Fibroblast of lung (primary cell): ENCODE data around the gene GCAT.

Experiments
- EZH2 ChIP-seq: IDR thresholded peaks from 2 replicates; pipeline ENCODE4 v1.5.1; 2012; ENCODE audit warnings: low read length, control low read depth, mild to moderate bottlenecking; ENCODE audit errors: missing control alignments
- TF ChIP-seq, protein P1 (sequence below), 2 donors: IDR thresholded peaks in 1 of 2; conservative IDR thresholded peaks in 1 of 2; 1 replicate in 1 of 2; 2 replicates in 1 of 2; pipeline ENCODE4 v1.5.1; 2011 to 2012; ENCODE audit warnings: low read length in 2 of 2, control low read depth in 1 of 2, inconsistent platforms in 1 of 2, low read depth in 1 of 2, mild to moderate bottlenecking in 1 of 2

GRCh38 chr22:37804352-37804880 is 3.3 kb upstream of the GCAT start:
- TF ChIP-seq, protein P1, sequence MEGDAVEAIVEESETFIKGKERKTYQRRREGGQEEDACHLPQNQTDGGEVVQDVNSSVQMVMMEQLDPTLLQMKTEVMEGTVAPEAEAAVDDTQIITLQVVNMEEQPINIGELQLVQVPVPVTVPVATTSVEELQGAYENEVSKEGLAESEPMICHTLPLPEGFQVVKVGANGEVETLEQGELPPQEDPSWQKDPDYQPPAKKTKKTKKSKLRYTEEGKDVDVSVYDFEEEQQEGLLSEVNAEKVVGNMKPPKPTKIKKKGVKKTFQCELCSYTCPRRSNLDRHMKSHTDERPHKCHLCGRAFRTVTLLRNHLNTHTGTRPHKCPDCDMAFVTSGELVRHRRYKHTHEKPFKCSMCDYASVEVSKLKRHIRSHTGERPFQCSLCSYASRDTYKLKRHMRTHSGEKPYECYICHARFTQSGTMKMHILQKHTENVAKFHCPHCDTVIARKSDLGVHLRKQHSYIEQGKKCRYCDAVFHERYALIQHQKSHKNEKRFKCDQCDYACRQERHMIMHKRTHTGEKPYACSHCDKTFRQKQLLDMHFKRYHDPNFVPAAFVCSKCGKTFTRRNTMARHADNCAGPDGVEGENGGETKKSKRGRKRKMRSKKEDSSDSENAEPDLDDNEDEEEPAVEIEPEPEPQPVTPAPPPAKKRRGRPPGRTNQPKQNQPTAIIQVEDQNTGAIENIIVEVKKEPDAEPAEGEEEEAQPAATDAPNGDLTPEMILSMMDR (conservative IDR thresholded peaks at IDR 0.05 in 1 of 2, IDR thresholded peaks at IDR 0.05 in 1 of 2; ENCODE audit: low read depth in 1 of 2, low read length in 2 of 2) = no peak
- no peak for TF ChIP-seq EZH2
